GM19372 (cell line): ENCODE data around the gene ARHGEF10L.
"Not testable (repeated sequence)": the region's sequence is repeated elsewhere in the genome, so short reads cannot be mapped to it uniquely, and the experiment has no call there.

Experiments used
- ATAC-seq: cut with Tn5 transposase; IDR thresholded peaks from one replicate; pipeline ENCODE4 v1.9.1; 2021; ENCODE audit warnings: mild to moderate bottlenecking, low read depth, moderate library complexity; ENCODE audit not compliant: unreplicated experiment

The ARHGEF10L gene

GRCh38 chr1:17725811-17726582 lies 186.5 kb downstream of the ARHGEF10L start:
- no peak for ATAC-seq

DNA sequence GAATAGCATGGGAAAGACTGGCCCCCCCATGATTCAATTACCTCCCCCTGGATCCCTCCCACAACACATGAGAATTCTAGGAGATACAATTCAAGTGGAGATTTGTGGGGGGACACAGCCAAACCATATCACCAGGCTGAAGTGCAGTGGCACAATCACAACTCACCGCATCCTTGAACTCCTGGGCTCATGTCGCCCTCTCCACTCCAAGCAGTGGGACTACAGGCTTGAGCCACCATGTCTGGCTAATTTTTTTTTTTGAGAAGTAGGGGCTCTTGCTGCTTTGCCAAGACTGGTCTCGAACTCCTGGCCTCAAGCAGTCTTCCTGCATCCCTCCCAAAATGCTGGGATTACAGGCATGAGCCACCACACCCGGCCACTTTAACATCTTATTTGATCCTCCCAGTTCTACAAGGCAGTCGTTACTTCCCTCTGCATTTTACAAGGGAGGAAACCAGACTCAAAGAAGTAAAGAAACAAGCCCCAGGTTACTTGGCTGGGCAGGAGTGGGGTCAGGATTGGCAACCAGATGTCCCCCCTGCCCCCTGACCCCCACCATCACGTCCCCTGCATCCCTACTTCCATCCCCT lies 188.7 kb downstream of the ARHGEF10L start:
- ATAC-seq, result no peak

DNA sequence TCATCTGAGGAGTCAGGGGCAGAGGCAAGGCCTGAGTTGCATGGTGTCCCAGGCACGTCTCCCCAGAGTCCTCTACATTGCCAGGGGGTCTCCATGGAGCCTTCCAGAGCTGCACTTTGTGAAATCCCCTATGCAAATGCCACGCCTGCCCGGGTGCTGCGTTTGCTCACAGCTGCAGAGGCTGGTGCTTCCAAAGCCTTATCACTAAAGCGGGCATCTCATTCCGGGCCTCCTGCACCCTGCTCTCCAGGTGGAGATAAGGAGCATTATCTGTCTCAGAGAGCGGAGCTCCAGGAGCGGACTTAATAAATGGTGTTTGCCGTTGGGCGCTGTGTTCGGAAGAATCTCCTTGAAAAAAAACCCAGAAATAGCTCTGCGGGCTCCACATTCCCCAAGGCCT lies 189.8 kb downstream of the ARHGEF10L start:
- no peak for ATAC-seq

- no peak for ATAC-seq
Observed at GRCh38 chr1:17729909-17730308, 190.4 kb downstream of the ARHGEF10L start.

DNA sequence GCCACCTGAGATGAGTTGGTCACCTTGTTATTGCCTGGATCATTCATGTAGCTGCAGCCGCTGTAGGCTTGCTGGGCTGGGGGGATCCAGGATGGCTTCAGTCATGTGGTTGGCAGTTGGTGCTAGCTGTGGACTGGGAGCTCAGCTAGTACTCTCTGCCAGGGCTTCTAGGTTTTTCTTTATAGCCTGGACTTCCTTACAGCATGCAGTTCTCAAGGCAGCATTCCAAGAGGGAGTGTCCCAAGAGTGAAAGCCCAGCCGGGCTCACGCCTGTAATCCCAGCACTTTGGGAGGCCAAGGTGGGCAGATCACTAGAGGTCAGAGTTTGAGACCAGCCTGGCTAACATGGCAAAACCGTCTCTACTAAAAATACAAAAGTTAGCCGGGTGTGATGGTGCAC lies 192.0 kb downstream of the ARHGEF10L start:
- no peak for ATAC-seq

DNA sequence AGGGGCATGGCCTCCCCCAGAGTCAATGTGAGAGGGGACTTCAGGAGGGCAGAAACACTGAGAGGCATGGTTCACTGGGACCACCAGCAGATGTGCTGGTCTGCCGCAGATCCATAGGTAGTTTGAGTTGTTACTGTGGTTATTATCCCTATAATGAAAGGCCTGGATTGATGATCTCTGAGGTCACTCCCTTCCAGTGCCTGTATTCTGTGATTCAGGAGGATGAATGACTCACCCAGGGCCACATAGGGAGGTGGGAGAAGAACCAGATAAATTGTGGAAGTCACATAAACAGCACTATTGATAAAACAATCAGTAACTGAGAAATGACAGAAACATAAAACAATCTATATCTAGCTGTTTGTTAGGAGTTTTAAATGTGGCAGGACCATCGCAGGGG lies 193.0 kb downstream of the ARHGEF10L start:
- no peak for ATAC-seq

GRCh38 chr1:17733661-17734060 lies 194.2 kb downstream of the ARHGEF10L start:
- no peak for ATAC-seq

- no peak for ATAC-seq
Observed at GRCh38 chr1:17734609-17735008, 195.1 kb downstream of the ARHGEF10L start.

DNA sequence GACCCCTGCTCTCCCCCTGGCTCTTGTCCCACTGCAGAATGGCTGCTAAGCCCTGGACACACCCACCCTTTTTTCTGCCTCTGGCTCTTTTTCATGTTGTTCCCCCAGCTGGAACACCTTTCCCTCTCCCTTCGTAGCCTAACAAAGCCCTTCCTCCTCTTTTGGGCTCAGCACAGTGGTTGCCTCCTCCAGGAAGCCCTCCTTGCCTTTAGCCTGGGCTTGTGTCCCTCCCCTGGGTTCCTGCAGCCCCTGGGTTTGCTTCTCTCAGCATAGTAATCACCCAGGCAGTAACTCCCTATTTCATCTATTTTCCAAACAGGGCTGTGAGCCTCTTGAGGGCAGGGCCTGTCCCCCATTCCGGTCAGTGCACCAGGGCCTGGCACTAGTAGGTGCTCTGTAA lies 195.8 kb downstream of the ARHGEF10L start:
- ATAC-seq, result no peak

DNA sequence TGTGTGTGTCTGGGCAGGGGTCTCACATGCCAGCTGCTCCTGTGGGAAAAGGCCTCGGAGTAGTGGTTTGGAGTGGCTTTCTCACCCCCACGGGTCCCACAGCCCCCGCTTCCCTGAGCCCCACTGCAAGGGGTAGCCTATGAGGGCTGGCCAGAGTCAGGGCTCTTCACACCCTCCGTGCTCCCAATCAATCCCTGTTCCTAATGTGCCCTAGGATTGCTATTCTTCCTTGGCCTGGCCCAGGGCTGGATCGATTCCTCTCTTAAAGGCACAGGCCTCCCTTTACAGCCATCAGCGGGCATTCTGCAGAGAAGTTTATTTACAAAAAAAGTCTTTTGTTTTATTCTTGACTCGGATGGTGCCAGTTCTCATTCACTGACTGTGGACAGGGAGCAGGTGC lies 196.3 kb downstream of the ARHGEF10L start:
- no peak for ATAC-seq

GRCh38 chr1:17736625-17737024 lies 197.1 kb downstream of the ARHGEF10L start:
- no peak for ATAC-seq

DNA sequence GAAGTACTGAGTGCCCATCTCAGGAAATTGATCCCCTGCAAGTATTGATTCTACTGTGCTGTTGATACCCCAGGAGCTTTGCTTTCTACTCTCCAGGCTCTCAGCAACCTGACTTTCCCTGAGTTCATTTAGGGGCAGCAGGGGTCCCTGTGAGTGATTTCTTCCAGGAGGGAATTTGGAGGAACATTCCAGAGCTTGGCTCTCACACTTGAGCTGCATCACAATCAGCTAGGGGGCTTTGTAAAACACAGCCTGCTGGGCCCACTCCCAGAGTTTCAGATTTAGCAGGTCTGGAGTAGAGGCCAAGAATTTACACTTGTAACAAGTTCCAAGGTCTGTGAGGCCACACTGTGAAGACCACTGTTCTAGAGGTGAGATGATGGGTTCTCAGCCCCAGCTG lies 199.6 kb downstream of the ARHGEF10L start:
- no peak for ATAC-seq

DNA sequence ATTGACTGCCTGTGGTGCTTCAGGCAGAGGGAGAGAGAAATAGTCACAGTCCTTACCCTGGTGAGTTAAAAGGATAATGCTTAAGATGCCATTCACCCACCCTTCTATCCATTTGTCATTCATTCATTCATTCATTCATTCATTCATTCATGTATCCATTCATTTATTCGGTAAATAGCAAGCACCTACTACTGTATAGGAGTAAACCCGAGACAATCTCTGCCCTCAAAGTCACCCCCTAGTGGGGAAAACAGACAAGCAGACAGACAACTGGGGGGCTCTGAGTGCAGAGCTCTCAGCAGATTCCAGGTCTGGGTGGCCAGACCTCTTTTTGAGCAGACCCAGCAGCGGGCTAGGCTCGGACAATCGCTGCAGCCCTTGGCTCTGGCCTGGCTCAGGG lies 201.6 kb downstream of the ARHGEF10L start:
- ATAC-seq, result no peak

GRCh38 chr1:17742583-17742982 lies 203.1 kb downstream of the ARHGEF10L start:
- no peak for ATAC-seq

- no peak for ATAC-seq
Observed at GRCh38 chr1:17743008-17743647, 203.6 kb downstream of the ARHGEF10L start.

DNA sequence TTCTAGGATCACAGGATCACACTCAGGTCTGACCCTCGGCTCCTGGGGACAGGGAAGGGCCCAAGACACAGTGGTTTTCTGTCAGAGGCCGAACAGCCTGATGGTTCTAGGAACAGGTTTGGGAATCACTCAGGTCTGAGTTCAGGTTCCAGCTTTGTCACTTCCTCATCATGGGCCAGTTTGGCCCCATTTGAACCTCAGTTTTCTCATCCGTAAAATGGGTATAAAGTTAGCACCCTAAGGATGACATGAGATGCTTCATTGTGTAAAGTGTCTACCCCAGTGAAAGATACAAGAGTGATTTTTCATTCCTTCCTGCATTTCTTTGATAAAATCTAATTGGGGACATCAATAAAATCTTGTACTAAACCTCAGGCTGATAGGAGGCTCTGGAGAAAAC lies 204.4 kb downstream of the ARHGEF10L start:
- no peak for ATAC-seq

GRCh38 chr1:17744666-17745478 lies 205.4 kb downstream of the ARHGEF10L start:
- no peak for ATAC-seq

- no peak for ATAC-seq
Observed at GRCh38 chr1:17745479-17745955, 206.0 kb downstream of the ARHGEF10L start.

GRCh38 chr1:17746281-17746680 lies 206.8 kb downstream of the ARHGEF10L start:
- not testable (repeated sequence) for ATAC-seq

- ATAC-seq, result no peak
Observed at GRCh38 chr1:17746920-17747319, 207.4 kb downstream of the ARHGEF10L start.
